Stimulated activated CD4-positive, alpha-beta T cell treated with anti-CD3 and anti-CD28 coated beads, Interleukin-1b, Interleukin-23, amount 100 ng/mL, for 48 hours (primary cell): ENCODE measurements around the gene FOXC2.
A peak's percentile ranks its signal among the peaks of the same experiment; 100 is the strongest.

Source experiments
- DNase-seq: peaks from one replicate; pipeline ENCODE4 v3.0.0-alpha.2; 2020

Gene FOXC2

DNA sequence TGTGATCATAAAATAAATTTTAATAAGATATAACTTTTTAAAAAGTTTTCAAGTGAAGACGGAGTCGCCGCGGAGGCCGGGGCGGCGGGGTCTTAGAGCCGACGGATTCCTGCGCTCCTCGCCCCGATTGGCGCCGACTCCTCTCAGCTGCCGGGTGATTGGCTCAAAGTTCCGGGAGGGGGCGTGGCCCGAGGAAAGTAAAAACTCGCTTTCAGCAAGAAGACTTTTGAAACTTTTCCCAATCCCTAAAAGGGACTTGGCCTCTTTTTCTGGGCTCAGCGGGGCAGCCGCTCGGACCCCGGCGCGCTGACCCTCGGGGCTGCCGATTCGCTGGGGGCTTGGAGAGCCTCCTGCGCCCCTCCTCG is at the start of gene FOXC2:
Gene FOXC2, plus strand, starts transcription at position 229 of the 365 bp plus-strand sequence. CDS start 507 bp downstream, outside the sequence.
- peak; percentile 61 for DNase-seq

DNA sequence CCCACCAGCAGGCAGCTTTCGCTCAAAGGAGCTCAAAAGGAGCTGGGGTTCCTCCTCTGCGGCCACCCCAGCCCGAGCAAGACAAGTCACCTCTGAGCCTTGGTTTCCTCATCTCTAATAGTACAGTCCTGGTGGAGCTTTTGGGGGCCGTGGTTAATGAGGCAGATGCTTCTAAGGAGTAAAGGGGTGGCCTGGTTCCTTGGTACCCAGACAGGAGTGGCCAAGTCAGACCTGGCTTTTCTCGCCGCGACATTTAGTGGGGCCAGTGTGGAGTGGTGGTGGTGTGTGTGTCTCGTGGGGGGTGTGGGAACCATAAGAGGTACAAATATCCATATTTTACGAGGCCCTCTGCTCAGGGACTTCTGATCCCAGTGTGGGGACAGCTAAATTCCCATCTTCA is 49.6 kb upstream of the FOXC2 start:
- DNase-seq, result no peak

DNA sequence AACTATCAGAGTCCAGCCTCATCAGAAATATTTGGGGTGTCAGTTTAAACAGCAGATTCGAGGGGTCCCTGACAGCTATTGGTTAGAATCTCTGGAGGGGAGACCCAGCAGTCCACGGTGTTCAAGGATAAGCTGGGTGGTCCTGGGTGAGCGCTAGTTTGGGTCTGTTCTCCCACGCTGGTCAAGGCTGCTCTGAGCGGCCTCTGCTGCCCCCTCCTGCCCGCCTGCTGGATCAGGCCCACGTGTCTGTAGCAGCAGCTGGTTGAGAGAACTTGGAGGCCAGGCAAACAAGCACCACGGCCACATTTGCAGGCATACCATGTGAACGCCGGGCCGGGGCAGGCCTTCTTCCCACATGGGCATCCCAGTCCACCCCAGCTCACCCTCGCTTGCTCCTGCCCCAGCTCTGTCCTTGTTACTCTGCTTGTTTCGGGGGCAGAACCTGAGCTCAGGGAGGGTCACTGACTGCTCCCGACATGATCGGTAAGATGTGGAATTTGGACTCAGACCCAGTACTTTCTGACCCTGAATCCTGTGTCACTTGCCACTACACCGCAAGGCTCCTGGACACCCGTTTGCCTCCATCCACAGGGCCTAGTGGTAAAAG is 48.9 kb upstream of the FOXC2 start:
- peak; percentile 33 for DNase-seq

DNA sequence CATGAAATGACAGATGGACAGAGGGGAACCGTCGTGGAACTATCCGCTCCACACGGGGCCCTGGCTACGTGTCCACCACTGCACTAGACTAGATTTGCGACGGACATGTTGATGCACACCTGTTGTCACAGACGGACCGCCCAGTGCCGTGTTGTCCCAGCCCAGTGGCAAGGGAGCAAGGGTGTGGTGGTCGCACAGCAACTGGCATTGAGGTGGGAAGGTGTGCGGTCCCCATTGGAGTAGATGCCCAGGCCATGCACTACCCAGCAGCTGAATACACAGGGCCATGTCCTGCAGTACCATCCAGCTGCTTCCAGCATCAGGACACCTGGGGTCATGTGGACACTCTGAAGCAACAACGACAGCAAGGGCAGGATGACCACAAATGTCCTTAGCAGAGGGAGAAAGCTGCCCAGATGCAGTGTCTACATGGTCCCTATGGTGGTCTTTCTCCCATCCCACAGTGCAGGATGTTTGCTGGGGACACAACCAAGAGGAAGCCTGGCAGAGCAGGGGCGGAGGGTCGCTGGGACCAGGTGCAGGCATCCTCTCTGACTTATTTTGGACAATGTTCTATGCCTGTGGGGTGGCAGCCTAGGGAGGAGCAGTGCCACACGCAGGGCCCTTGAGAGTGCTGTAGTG is 47.5 kb upstream of the FOXC2 start:
- DNase-seq, result no peak

DNA sequence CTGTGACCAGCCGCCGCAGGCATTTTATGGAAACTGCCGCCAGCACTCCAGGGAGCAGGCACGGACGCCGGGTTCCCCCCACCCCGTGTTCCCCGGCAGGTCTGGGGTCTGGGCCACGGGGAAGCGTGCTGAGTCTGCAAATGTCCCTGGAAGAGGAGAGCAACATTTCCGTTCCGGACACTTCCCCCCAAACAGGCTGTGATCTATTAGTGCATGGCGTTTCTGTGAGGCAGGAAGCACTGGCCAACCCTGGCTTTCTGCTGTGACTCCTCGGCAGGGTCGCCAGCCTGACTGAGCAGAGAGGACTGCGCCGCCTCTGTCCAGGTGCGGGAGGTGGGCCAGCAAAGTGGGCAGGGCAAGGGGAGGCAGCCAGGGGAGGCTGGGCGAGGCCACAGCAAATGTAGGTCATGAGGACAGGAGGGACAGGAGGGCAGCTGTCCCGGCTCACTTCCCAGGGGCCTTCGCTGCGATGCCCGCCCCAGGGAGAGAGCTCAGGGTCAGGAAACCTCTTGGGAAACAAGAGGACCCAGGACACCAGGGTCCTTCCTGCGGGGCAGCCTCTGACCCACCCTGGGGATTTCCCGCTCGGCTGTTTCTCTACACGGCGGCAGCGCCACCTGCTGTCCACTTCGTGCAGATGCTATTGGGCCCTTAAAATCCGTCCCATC is 46.8 kb upstream of the FOXC2 start:
- peak; percentile 49 for DNase-seq

DNA sequence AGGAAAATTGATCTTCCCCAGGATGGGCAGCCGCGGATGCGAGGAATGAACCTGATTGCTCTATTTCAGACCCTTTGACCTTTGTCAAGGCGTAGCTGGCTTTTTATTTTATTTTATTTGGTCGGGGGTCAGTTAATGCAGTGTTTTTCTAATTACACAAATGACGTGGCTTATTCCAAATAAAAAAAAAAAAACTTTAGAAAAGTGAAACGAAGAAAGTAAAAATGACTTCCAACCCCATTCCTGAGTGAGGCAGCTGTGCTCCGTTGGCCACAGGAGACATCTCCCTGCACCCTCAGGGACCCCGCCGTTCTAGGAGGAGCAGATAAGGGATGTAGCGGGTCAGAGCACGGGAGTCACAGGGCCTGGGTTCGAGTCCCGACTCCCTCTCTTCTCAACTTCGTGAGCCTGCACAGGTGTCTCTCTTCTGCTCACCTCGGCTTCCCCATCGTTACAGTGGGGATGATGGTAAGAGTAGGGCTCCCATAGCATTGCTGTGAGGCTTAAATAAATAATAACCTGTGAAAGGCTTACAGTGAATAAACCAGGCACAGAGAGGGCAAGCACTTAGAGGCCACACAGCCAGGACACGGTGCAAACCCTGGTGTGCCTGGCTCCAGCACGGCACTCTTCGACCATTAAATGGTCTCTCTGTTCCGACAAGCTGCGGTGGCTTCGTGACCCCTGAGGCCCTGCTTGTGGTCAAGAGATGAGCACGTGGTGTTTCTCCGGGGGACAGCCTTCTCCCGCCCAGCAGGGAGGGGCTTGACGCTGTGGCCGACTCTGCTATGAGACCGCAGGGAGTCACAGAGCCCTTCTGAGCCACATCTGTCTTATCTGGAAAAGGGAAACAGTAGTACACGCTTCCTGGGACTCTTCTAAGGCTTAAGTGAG is 46.1 kb upstream of the FOXC2 start:
- DNase-seq, result no peak

DNA sequence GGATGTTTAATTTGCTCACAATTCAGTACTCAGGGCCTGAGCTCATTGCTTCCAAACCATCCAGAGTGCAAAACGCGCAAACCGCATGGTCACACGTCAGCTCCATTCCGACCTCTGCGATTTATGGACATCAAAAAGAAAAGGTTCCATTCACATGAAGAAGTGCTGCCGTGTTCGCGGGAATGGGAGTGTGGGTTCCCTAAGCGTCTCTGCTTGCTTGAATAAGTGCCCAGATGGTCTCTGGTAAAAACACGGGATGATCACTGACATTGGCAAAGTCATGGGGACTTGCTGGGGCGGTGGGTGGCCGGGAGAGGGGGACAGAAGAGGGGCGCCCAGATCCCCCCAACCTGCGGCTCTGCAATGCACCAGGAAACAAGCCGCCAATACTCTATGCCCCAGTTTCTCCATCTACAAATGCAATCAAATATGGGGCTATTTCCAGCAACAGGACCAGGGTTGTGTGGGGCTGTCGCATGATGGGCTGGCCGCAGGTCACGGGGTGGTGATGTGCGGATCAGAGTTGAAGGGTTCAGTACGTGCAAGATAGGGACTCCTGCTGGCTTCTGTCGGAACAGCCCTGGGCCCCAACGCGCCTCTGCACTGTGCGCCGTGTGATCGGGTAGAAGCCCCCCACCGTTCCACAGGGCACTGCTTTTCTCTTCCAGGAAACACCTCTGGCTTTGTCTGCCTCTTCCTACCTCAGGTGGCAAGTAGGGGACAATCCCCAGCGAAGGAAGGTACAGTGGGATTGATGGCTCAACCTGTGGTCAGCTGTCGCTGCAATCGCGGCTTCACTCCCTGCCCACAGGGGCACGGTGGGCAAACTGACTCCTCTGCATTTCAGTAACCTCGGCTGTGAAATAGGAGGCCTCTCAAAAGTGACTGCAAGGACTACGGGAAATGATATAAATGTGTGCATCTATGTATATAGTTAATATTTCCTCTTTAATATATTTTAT is 45.1 kb upstream of the FOXC2 start:
- no peak for DNase-seq

DNA sequence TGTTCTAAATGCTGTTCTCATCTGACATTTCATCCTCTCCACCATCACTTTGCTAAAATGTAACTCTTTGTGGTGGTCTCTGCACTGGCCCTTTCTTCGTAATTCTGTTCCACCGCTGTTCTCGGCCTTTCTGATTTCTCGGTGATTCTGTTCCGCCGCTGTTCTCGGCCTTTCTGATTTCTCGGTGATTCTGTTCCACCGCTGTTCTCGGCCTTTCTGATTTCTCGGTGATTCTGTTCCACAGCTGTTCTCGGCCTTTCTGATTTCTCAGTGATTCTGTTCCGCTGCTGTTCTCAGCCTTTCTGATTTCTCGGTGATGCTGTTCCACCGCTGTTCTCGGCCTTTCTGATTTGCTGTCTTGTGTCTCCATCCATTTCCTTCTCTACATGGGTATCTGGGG is 44.0 kb upstream of the FOXC2 start:
- DNase-seq, result no peak

DNA sequence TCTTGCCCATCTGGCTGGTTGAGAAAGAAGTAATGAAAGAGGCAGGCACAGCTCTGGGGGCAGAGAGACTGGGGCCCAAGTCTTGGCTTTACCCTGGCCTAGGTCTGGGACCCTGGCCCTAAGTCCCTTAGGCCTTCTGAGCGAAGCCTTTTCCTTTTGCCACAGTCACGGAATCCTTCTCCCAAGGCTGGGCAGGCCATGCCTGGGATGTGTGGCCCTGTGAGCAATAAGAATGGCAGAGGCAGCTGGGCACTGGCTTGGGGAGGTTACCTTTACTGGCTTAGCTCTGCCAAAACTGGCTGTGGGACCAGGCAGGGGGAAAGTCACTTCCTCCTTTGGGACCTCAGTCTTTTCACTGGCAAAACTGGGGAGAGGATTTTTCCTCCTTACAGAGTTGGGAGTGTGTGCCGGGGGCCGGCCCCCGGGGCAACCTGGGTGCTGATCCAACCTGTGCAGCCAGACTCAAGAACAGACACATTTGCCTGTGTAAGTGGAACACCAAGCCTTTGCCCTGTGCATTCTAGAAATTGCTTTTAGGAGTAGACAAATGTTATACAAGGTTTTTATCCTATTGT is 43.4 kb upstream of the FOXC2 start:
- no peak for DNase-seq

DNA sequence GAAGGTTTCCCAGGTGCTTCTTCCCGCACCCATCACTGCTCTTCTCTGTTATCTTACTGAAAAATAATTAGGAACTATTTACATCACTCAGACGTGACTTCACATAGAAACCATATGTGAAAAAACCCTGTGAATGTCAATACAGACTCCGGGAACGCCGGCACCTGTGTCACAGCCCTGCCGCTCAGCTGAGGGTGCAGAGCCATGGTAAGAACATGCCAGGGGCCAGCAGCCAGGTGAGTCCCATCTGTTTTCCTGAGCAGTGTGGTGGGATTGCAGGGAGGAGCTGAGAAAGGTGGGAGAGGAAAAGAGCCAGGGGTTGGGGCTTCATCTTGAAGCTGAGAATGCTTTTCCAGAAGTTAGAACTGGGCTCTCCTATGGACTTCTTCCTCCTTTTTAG is 42.6 kb upstream of the FOXC2 start:
- DNase-seq, result no peak

DNA sequence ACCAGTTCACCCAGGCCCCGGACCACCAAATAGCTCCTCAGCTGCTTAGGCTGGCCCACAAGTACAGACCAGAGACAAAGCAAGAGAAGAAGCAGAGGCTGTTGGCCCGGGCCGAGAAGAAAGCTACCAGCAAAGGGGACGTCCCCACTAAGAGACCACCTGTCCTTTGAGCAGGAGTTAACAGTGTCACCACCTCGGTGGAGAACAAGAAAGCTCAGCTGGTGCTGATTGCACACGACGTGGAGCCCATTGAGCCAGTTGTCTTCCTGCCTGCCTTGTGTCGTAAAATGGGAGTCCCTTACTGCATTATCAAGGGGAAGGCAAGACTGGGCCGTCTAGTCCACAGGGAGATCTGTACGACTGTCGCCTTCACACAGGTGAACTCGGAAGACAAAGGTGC is 40.9 kb upstream of the FOXC2 start:
- DNase-seq, result no peak

DNA sequence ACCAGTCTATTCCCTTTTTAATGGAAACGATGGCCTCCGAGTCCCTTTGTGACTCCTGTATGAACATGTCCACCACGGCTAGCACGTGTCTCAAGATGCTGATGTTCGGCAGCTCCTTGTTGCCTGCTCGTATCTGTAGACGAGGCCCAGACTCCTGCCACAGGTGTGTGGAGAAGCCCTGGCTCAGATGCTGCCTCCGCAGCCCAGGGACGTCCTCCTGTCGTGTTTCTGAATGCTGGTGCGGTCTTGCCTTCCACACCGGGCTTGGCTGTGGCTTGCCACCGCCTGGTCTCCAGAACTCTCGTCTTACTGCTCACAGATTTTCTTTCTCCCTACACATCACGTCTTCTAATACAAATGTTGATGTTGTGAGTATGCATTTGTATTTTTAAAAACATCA is 39.3 kb upstream of the FOXC2 start:
- no peak for DNase-seq

DNA sequence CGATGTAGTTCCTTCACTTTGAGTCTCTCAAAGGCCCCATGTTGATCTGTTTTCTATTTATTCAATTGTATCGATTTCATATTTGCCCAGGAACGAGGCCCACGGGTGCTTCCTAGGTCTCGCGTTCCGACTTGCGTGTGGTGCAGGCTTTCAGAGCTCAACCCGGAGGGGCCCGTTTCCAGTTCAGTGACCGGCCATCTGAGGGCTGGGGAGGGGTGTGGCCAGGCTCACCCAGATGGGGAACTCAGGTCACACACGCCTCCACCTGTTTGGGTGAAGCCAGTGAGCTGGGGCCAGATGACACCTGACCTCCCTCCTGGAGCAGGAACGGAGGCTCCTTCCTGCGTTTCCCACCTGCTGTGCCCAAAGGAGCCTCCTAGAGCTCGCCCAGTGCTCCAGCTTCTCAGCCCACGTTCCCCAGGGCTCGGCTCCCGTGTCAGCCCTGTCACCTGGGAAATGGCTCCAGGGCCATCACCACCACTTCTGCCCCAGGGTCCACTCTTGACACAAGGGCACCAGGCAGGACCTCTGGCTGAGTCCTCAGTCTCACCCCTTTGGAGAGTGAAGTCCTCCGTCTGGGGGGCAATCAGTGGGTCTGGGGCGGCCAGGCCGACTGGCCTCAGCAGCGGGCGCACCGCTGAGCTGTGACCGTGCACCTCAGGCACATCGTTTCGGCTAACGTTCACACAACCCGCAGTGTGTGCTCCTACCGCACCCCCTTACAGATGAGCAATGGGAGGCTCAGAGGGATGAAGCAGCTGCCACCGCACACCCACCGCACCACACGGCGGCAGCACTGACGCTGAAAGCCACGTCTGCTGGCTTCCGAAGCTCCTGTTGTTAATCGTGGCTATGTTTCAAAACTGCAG is 38.3 kb upstream of the FOXC2 start:
- no peak for DNase-seq

DNA sequence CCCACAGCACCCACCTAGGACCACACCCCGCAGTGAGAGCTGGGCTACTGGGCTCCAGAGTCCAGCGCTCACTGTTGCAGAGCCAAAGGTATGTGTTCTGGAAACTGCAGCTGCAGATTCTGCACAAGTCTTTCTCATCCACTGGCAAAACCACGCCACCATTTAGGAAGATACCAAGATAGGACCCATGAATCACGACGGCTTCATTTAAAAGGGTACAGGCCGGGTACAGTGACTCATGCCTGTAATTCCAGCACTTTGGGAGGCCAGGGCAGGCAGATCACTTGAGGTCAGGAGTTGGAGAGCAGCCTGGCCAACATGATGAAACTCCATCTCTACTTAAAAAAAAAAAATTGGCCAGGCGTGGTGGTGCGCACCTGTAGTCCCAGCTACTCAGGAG is 37.5 kb upstream of the FOXC2 start:
- DNase-seq, result no peak

DNA sequence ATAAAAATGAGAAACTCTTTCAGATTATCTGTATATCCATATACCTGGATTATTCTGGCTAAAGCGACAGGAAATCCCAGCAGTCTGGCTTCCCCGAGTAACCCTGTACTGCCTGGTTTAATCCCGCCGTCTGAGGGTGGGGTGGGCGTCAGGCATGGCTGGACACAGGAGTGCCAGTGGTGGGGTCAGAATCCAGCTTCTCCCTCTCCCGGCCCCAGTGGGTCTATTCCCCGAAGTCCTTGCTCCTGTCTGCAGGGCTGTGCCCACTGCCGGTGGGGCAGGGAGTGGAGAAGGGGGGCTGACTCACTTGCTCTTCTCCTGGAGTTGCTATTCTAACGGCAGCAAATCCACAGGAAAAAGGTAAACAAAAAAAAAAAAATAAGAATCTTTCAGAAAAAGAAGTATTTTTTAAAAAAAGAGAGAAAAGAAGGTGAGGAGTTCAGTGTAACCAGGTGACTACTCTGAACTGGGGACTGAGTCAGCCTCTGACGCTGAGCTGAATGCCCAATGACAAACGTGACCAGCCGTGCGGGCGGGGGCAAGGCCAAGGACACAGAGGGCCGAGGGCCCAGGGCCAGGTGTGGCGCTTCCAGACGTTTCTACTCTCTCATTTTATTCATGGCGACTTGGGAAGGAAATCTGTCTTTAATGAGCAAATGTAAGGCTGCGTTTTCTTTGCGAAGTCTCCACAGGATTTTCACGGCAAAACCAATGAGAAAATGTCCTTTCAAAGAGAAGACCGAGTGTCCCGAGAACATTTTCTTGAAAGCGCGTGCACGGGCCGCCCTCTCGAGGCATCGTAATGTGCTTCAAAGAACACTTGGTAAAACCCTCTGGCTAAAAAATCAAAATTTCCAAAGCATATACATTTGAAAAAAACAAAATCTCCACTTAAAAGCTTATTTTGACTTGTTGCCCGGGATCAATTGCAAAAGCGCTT is 36.1 kb upstream of the FOXC2 start:
- no peak for DNase-seq

DNA sequence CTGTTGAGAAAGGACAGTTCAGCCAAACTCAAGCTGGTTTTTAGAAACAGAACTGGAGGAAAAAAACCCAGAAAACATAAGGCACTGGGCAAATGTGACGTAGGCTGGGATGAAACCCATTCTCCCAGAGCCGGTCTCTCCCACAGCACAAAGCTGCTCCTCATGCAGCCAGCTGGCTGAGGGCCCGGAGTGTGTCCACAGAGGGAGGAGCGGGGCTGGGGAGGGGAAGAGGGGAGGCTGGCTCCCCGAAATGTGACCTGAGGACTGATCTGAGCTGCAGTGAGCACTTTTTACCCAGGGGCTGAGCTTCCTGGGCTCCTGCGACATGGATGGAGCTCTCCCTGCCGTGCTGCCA is 35.5 kb upstream of the FOXC2 start:
- no peak for DNase-seq

DNA sequence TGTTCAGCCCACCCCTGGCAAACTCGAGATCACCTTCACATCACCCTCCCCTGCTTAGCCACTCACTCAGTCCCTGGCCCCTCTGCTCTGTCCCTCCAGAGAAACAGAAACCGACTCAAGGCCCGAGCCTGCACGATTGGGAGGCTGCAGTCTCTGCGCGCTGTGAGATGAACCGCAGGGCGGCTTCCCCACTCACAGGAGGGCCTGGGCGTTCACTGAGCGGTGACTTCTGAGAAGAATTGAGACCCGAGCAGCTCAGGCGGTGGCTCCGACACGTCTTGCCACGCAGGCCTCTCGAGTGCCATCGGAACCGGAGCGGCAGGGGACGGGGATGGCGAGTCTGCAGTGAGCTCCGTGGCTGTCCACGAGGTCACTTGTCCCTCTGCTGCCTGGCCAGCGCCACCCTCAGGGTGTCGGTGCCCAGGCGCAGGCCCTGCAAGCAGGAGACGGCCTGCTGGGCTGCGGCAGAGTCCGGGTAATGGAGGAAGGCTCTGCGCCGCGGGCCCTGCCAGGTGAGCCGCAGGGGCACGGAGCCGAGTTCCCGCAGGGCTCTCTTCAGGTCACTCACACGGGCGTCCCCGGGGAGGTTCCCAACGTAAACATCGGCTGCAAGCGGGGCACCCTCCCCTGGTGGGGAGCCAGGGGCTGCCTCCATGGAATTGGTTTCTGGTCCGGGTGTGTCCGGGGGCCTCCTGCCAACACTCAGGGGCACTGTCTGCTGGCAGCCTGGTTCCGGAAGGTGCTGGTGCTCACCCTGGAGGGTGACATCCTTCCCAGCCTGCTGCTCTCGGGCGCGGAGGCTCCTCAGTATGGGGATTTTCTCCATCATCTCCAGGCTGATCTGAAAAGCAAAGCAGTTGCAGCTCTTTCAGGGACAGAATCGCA is 34.7 kb upstream of the FOXC2 start:
- no peak for DNase-seq

DNA sequence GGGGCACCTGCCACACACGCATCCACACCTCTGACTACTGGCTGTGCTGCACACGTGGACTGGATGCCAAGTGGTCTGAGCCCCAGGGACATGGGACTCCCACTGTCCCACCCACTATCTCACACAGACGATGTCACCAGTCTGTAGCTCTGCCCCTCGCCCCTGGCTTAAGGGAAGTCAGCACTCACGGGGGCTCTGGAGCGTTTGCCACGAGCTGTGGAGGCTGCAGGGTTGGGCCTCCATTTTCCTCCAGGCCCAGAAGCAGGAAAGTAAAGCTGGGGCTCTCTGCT is 34.2 kb upstream of the FOXC2 start:
- DNase-seq, result no peak

DNA sequence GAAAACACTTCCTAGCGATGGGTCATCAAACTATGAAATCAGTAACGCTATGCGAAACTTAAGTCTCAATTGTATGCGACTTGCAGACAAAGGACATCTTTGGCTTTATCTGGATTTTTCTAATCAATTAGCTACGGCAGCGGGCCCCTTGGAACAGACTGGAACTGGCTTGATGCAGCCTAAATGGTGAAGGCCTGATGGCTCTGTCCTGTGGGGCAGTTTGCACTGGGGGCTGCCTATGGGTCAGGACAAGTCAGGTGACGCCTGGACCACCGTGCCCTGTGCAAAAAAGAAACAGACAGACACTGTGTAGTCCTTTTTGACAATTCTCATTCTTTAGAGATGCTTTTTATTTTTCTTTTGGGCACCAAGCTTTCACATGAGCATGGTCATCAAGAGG is 33.6 kb upstream of the FOXC2 start:
- DNase-seq, result no peak
